Transverse colon (tissue), 4 donors: Measurements from ENCODE around the gene CSNK1D.

Experiments
- EP300 ChIP-seq: sonication (generic); formaldehyde crosslinking; IDR thresholded peaks from one replicate; pipeline ENCODE4 v1.6.1; 2017; ENCODE audit warnings: antibody characterized with exemption, low read depth
- POLR2A ChIP-seq: fragments of 450-650 bp; IDR thresholded peaks from one replicate; pipeline ENCODE4 v1.6.1; 2016; ENCODE audit warnings: antibody characterized with exemption, mild to moderate bottlenecking, moderate library complexity
- POLR2AphosphoS5 ChIP-seq, 3 donors: sonication (generic); formaldehyde crosslinking; IDR thresholded peaks; one replicate each; pipeline ENCODE4 v1.6.1; 2016; ENCODE audit warnings: antibody characterized with exemption in 3 of 3
- TF ChIP-seq, protein P1 (sequence below), 5 experiments: fragments of 200-600 bp in 3 of 5; fragments of 450-650 bp in 2 of 5; sonication (generic) in 3 of 5; IDR thresholded peaks; 1 replicate in 2 of 5; 2 replicates in 3 of 5; pipeline ENCODE4 v1.5.1; 2016 to 2017; ENCODE audit warnings: antibody characterized with exemption in 5 of 5, inconsistent platforms in 3 of 5, mild to moderate bottlenecking in 2 of 5, moderate library complexity in 1 of 5

DNA sequence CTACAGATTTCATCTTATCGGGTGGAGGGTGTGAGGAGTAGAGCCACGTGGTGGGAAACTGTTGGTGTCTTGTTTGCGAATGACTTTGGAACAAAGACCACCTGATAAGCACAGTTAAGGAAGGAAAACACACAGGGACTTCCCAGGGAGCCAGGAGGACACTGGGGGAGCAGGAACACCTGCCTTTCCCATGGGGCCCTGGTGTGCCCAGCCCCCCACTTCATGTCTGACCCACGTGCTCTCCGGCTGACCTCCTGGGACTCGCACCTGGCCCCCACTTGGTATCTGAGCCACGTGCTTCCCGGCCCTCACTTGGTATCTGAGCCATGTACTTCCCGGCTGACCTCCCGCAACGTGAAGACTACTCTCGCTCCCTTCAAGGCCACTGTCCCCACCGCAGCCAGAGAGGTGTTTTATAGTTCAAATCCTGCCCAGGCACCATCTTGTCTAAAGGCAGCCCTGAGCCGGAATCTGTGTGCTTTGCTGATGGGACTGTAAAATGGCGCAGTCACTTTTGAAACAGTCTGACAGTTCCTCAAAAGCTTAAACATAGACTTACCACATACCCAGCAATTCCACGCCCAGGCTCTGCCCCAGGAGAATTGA is 5.4 kb upstream of the CSNK1D start:
- TF ChIP-seq, protein P1, sequence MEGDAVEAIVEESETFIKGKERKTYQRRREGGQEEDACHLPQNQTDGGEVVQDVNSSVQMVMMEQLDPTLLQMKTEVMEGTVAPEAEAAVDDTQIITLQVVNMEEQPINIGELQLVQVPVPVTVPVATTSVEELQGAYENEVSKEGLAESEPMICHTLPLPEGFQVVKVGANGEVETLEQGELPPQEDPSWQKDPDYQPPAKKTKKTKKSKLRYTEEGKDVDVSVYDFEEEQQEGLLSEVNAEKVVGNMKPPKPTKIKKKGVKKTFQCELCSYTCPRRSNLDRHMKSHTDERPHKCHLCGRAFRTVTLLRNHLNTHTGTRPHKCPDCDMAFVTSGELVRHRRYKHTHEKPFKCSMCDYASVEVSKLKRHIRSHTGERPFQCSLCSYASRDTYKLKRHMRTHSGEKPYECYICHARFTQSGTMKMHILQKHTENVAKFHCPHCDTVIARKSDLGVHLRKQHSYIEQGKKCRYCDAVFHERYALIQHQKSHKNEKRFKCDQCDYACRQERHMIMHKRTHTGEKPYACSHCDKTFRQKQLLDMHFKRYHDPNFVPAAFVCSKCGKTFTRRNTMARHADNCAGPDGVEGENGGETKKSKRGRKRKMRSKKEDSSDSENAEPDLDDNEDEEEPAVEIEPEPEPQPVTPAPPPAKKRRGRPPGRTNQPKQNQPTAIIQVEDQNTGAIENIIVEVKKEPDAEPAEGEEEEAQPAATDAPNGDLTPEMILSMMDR (IDR thresholded peaks at IDR 0.05) = no peak
- TF ChIP-seq POLR2AphosphoS5 (IDR thresholded peaks at IDR 0.05) (no peak), POLR2A (no peak), EP300 (no peak)
